GM19099 (cell line): ENCODE results near the gene CHCHD6.

Experiments
- POLR2A ChIP-seq: IDR thresholded peaks from 3 replicates; pipeline ENCODE4 v1.6.1; 2011; ENCODE audit warnings: low read depth; ENCODE audit not compliant: insufficient read length; ENCODE audit errors: extremely low read depth

Gene CHCHD6

GRCh38 chr3:126988451-126989021 is 284.5 kb downstream of the CHCHD6 start:
- TF ChIP-seq POLR2A: no peak

GRCh38 chr3:126989316-126990023 is 285.4 kb downstream of the CHCHD6 start:
- no peak for TF ChIP-seq POLR2A

GRCh38 chr3:126990024-126990700 is 286.1 kb downstream of the CHCHD6 start:
- TF ChIP-seq POLR2A: no peak

- no peak for TF ChIP-seq POLR2A
These were observed 286.9 kb downstream of the CHCHD6 start for GRCh38 chr3:126990890-126991289.

- no peak for TF ChIP-seq POLR2A
These were observed 287.5 kb downstream of the CHCHD6 start for GRCh38 chr3:126991366-126992200.

- TF ChIP-seq POLR2A: no peak
These were observed 288.2 kb downstream of the CHCHD6 start for GRCh38 chr3:126992216-126992615.

DNA sequence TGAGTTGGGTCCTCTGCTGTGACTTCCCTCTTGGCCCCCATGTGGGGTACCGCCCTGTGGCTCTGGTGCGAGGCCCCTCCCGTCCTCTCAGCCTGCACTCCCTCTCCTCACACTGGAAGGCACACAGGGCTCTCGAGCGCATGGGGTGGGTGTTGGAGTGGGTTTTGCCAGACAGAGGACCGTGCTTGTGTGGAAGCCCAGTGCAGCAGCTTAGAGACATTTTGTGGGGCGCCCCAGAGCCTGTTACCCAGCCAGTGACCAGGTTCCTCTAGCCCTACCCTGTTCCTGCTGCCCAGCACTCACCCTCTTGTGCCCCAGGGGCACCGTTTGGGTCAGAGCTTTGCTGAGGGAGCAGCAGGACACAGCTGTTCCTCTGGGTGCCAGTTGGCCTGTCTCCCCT is 288.7 kb downstream of the CHCHD6 start:
- no peak for TF ChIP-seq POLR2A

GRCh38 chr3:126993436-126993835 is 289.4 kb downstream of the CHCHD6 start:
- no peak for TF ChIP-seq POLR2A

DNA sequence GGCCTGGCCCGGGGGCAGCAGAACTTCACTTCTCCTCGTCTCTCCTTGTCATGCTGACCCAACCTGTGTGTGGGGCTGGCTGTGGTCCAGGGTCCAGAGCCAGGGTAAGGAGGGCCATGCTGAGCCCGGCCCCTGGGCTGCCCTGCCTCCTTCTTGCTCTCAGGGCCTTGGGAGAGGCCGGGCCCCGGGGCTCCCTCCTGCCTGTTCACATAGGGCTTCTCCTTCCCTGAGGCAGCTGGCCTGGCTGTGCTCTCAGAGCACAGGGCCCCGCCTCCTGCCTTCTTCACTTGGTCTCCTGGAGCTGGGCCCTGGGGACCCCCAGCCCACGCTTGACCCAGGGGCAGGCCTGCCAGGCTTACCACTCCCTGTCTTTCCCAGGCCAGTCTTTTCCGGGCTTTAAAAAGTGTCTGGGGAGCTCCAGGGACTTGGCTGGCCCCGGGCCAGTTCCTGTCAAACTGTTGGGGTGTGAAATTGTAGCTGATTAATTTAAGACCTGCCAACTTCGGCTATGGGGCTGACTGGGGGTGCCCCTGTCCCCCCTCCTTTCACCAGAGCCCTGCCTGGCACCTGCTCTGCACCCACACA is 290.7 kb downstream of the CHCHD6 start:
- TF ChIP-seq POLR2A: no peak

DNA sequence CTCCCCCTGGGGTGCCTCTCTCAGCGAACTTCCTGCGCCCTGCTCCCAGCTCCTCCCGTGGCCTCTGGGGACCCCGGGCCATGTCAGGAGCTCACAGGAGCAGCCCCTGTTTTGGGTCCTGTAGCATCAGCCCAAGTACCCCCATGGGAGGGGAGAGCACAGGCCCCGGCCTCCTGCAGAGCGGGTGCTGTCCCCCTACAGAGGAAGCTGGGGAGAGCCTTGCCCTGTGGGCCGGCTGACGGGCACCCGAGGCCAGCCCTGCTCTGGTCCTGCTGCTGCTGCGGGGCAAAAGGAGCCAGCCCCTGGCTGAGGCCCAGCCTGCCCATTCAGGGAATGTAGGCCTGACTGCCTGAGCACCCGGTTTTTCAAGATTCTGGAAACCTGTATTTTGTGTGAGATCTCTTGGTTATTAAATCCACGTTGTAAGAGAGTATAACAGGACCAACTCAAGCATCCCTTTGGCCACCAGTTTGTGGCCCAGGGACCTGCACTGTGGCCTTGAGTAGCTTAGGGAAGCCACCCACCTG is 291.3 kb downstream of the CHCHD6 start:
- TF ChIP-seq POLR2A: no peak

GRCh38 chr3:126995926-126996512 is 292.0 kb downstream of the CHCHD6 start:
- no peak for TF ChIP-seq POLR2A

GRCh38 chr3:126996905-126997304 is 292.9 kb downstream of the CHCHD6 start:
- TF ChIP-seq POLR2A: no peak

DNA sequence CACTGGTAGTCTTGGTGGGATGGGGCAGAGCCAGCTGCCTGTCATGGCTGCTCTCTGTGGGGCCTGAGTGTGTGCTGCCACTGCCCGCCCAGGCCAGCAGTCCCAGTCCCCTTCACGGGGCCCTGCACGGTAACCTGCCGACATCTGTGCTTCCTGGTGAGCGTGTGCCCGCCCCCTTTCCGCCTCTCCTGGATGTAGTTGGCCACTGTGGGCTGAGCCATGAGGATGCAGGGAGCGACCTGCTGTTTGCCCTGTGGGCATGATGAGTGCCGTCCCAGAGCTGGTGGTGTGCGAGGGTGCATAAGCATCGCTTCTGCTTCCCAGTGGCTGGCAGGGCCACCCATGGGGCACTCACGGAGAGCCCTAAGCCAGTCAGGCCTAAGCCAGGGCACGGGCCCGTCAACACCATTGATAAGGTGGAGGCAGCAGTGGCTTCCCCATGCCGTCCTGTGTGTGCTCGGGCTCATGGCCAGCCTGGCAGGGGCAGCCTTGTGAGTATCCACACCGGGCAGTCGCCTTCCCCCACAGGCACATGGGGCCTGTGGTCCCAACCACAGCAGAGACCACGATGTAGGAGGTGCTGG is 293.5 kb downstream of the CHCHD6 start:
- TF ChIP-seq POLR2A: no peak

DNA sequence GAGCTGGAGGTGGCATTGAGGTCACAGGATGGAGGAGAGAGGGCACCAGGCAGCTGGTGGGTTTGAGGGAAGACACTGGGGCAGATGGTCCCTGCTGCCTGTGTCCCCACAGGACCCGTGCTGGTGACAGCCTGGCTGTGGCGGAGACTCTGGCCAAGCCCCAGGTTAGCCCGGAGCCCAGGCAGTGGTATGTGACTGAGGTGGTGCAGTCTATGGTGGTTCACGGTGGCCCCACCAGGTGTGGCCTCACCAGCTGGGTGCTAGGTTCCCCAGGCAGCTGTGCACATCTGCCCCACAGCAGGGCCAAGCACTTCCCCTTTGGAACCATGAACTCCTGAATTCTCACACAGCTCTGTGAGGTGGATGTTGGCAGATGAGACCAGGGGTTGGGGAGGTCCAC is 294.3 kb downstream of the CHCHD6 start:
- TF ChIP-seq POLR2A: no peak
